T-helper 2 cell treated with Interferon-gamma antibody and Interleukin-4, amounts not matched to agents 100 ng/mL and 5 ng/mL, for 36 hours (primary cell): ENCODE measurements around the gene CIDEC. TPM values are rescaled to one million over a fixed set of nuclear protein-coding genes. Genes with fewer than 3 reads are reported as not detected.
"Not testable (repeated sequence)": the region's sequence is repeated elsewhere in the genome, so short reads cannot be mapped to it uniquely, and the experiment has no call there.

Experiments used
- intact Hi-C: fragments of 100-400 bp; cut with micrococcal nuclease; formaldehyde crosslinking; loops from one replicate; pipeline ENCODE4 v1.15.1; 2023
- total RNA-seq: library from RNA; stranded (reverse); gene quantifications from 2 replicates; pipeline ENCODE4 v1.2.3, GENCODE V29; 2022

The CIDEC gene
- total RNA-seq, 1 donor from 2014 or later, result not detected

GRCh38 chr3:9902372-9903237, 22.6 kb upstream of the CIDEC start, which contains the start of gene IL17RE:
TSS of gene IL17RE (plus strand) at chr3:9902848. CDS start at chr3:9902933, 85 bp downstream.
- intact Hi-C loops, result no loop called here

- intact Hi-C loops, result no loop called here
Measured at GRCh38 chr3:9901967-9902366, 21.9 kb upstream of the CIDEC start.

- intact Hi-C loops, result not testable (repeated sequence)
Measured at GRCh38 chr3:9900965-9901415, 20.9 kb upstream of the CIDEC start.

GRCh38 chr3:9899289-9899791, 19.3 kb upstream of the CIDEC start:
- intact Hi-C loops, result no loop called here

GRCh38 chr3:9898467-9899241, 18.6 kb upstream of the CIDEC start:
- intact Hi-C loops, result no loop called here

GRCh38 chr3:9897408-9898372, 17.6 kb upstream of the CIDEC start:
- intact Hi-C loops, result no loop called here

- intact Hi-C loops, result not testable (repeated sequence)
Measured at GRCh38 chr3:9896755-9897407, 16.8 kb upstream of the CIDEC start.

- intact Hi-C loops, result not testable (repeated sequence)
Measured at GRCh38 chr3:9895715-9896114, 15.7 kb upstream of the CIDEC start.

GRCh38 chr3:9893739-9894138, 13.7 kb upstream of the CIDEC start:
- intact Hi-C loops, result loop anchor here (5.0 kb wide), 1 partner anchor 134 kb away; the partner anchor contains the start of gene FANCD2

- intact Hi-C loops, result loop anchor here (2.0 to 5.0 kb wide), 3 partner anchors 42 to 358 kb away; partner anchors contain the start of genes CRELD1, FANCD2 and TATDN2
Measured at GRCh38 chr3:9891072-9891622, 11.1 kb upstream of the CIDEC start.

- intact Hi-C loops, result loop anchor here (1.0 to 5.0 kb wide), 13 partner anchors 25 to 493 kb away; partner anchors contain the start of genes BRK1, BRPF1, CRELD1 and EMC3
Measured at GRCh38 chr3:9890249-9891071, 10.4 kb upstream of the CIDEC start, which contains the start of gene JAGN1. TSS of gene JAGN1 (plus strand) at chr3:9890610. CDS start at chr3:9890723, 113 bp downstream.

- intact Hi-C loops, result no loop called here
Measured at GRCh38 chr3:9889405-9889804, 9.4 kb upstream of the CIDEC start.

GRCh38 chr3:9888540-9888939, 8.5 kb upstream of the CIDEC start:
- intact Hi-C loops, result no loop called here

GRCh38 chr3:9887480-9887879, 7.4 kb upstream of the CIDEC start:
- intact Hi-C loops, result no loop called here

- intact Hi-C loops, result no loop called here
Measured at GRCh38 chr3:9886328-9886727, 6.3 kb upstream of the CIDEC start.

- intact Hi-C loops, result no loop called here
Measured at GRCh38 chr3:9884555-9885165, 4.6 kb upstream of the CIDEC start.

- intact Hi-C loops, result no loop called here
Measured at GRCh38 chr3:9883706-9884554, 3.9 kb upstream of the CIDEC start.
